ENCODE results near the gene LANCL2.

LANCL2 gene

DNA sequence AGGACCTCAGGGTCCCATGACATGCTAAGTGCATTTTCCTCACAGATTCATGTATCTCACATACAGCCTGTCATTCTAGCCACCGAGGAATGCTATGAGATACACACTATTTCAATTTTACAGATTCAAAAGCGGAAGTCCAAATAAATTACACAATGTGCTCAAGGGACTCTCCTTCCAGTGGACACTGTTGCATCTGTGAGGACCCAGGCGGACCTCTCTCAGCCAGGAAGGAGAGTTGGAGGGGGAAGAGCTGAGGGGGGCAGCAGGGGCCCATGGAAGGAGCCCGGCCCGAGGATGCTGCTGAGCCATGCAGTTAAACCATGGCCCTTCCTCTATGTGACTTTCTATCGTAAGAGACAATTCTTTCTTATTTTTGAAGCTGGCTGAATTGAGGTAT lies 113.6 kb downstream of the LANCL2 start:
- H3K9ac ChIP-seq (ENCODE audit: low read length) = no peak overlapping the region
- TF ChIP-seq CTCF (IDR thresholded peaks at IDR 0.05; ENCODE audit: insufficient read depth, low read length, poor library complexity, severe bottlenecking) (no peak), EZH2phosphoT487 (conservative IDR thresholded peaks at IDR 0.05; ENCODE audit: low read length) (no peak)
- H4K20me1 ChIP-seq (ENCODE audit: low read depth, low read length) = no peaks in the 10 kb centered on the region
- no peak overlapping the region for H3K4me3 ChIP-seq (ENCODE audit: insufficient read depth, low read length, poor library complexity, severe bottlenecking)
- H3K36me3 ChIP-seq (ENCODE audit: low read length) = no peaks in the 10 kb centered on the region
- H3K9me3 ChIP-seq (ENCODE audit: insufficient read depth, low read length) = no peaks in the 10 kb centered on the region
- H2AFZ ChIP-seq (ENCODE audit: low read depth, low read length, severe bottlenecking) = no peak overlapping the region
- H3K79me2 ChIP-seq (ENCODE audit: insufficient read depth, low read length) = no peaks in the 10 kb centered on the region
- H3K27ac ChIP-seq (ENCODE audit: low read depth, low read length) = no peak overlapping the region
- H3K9me2 ChIP-seq (replicated peaks; ENCODE audit: insufficient read depth, low read length) = no peaks in the 10 kb centered on the region
- H3K27me3 ChIP-seq (ENCODE audit: low read length) = no peaks in the 10 kb centered on the region
- H3F3A ChIP-seq (ENCODE audit: insufficient read depth) = no peaks in the 10 kb centered on the region
- H3K4me2 ChIP-seq (ENCODE audit: low read depth, low read length, poor library complexity, severe bottlenecking) = no peak overlapping the region

- Histone ChIP-seq H3K4me3 (ENCODE audit: insufficient read depth, low read length, poor library complexity, severe bottlenecking) (no peak overlapping the region), H3K79me2 (ENCODE audit: insufficient read depth, low read length) (no peaks in the 10 kb centered on the region), H3K9me3 (ENCODE audit: insufficient read depth, low read length) (no peaks in the 10 kb centered on the region), H3F3A (ENCODE audit: insufficient read depth) (no peaks in the 10 kb centered on the region), H3K27me3 (ENCODE audit: low read length) (no peaks in the 10 kb centered on the region), H3K9ac (ENCODE audit: low read length) (no peak overlapping the region), H3K36me3 (ENCODE audit: low read length) (no peaks in the 10 kb centered on the region), H3K9me2 (replicated peaks; ENCODE audit: insufficient read depth, low read length) (no peaks in the 10 kb centered on the region), H4K20me1 (ENCODE audit: low read depth, low read length) (no peaks in the 10 kb centered on the region), H3K27ac (ENCODE audit: low read depth, low read length) (no peak overlapping the region), H2AFZ (ENCODE audit: low read depth, low read length, severe bottlenecking) (no peak overlapping the region), H3K4me2 (ENCODE audit: low read depth, low read length, poor library complexity, severe bottlenecking) (no peak overlapping the region)
- TF ChIP-seq EZH2phosphoT487 (conservative IDR thresholded peaks at IDR 0.05; ENCODE audit: low read length) = no peak
- TF ChIP-seq CTCF (IDR thresholded peaks at IDR 0.05; ENCODE audit: insufficient read depth, low read length, poor library complexity, severe bottlenecking) = no peak
These were observed 116.0 kb downstream of the LANCL2 start for GRCh38 chr7:55481155-55481554.

DNA sequence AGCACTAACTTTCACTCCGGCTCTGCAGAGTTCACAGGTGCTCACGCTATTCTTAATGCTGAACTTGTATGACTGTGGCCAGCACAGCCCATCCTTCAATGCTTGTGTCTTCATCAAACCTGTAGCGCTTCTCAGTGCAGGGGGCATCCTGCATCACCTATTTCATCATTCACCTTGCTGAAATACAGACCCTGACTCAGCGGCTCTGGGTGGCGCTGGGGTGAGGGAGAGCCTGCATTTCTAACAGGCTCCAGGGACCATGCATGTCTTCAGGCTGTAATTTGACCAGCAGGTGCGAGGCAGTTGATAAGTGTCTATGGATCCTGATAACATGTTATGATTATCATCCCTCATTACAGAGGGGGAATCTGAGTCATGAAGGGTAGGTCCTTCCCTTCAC lies 117.9 kb downstream of the LANCL2 start:
- H3K9me2 ChIP-seq (replicated peaks; ENCODE audit: insufficient read depth, low read length) = no peaks in the 10 kb centered on the region
- H2AFZ ChIP-seq (ENCODE audit: low read depth, low read length, severe bottlenecking) = no peak overlapping the region
- H4K20me1 ChIP-seq (ENCODE audit: low read depth, low read length) = no peaks in the 10 kb centered on the region
- H3F3A ChIP-seq (ENCODE audit: insufficient read depth) = no peaks in the 10 kb centered on the region
- no peak overlapping the region for H3K27ac ChIP-seq (ENCODE audit: low read depth, low read length)
- TF ChIP-seq EZH2phosphoT487 (conservative IDR thresholded peaks at IDR 0.05; ENCODE audit: low read length) = no peak
- no peak for TF ChIP-seq CTCF (IDR thresholded peaks at IDR 0.05; ENCODE audit: insufficient read depth, low read length, poor library complexity, severe bottlenecking)
- no peaks in the 10 kb centered on the region for H3K9me3 ChIP-seq (ENCODE audit: insufficient read depth, low read length)
- no peaks in the 10 kb centered on the region for H3K27me3 ChIP-seq (ENCODE audit: low read length)
- H3K4me2 ChIP-seq (ENCODE audit: low read depth, low read length, poor library complexity, severe bottlenecking) = no peak overlapping the region
- H3K36me3 ChIP-seq (ENCODE audit: low read length) = no peaks in the 10 kb centered on the region
- no peaks in the 10 kb centered on the region for H3K79me2 ChIP-seq (ENCODE audit: insufficient read depth, low read length)
- H3K9ac ChIP-seq (ENCODE audit: low read length) = no peak overlapping the region
- no peak overlapping the region for H3K4me3 ChIP-seq (ENCODE audit: insufficient read depth, low read length, poor library complexity, severe bottlenecking)

Measured in SU-DHL-6 (cell line).